GM19452 (cell line): Measurements from ENCODE around the gene GLB1L2.
"Not testable (repeated sequence)": the region's sequence is repeated elsewhere in the genome, so short reads cannot be mapped to it uniquely, and the experiment has no call there.

Experiments
- ATAC-seq: cut with Tn5 transposase; IDR thresholded peaks from one replicate; pipeline ENCODE4 v1.9.1; 2021; ENCODE audit not compliant: unreplicated experiment

Gene GLB1L2

GRCh38 chr11:134321373-134321772 lies 10.4 kb upstream of the GLB1L2 start:
- not testable (repeated sequence) for ATAC-seq

- ATAC-seq = no peak
Observed at GRCh38 chr11:134322553-134322952, 9.2 kb upstream of the GLB1L2 start.

- ATAC-seq = no peak
Observed at GRCh38 chr11:134328433-134328832, 3.4 kb upstream of the GLB1L2 start.

- no peak for ATAC-seq
Observed at GRCh38 chr11:134330611-134331353, 1.0 kb upstream of the GLB1L2 start.

GRCh38 chr11:134332189-134332631 lies 422 bp downstream of the GLB1L2 start:
- ATAC-seq = no peak

GRCh38 chr11:134332782-134333181 lies 994 bp downstream of the GLB1L2 start:
- ATAC-seq = no peak

GRCh38 chr11:134333312-134333711 lies 1.5 kb downstream of the GLB1L2 start:
- ATAC-seq = no peak

GRCh38 chr11:134333946-134334345 lies 2.2 kb downstream of the GLB1L2 start:
- no peak for ATAC-seq

- ATAC-seq = no peak
Observed at GRCh38 chr11:134334796-134335571, 3.2 kb downstream of the GLB1L2 start.

- no peak for ATAC-seq
Observed at GRCh38 chr11:134337051-134337450, 5.3 kb downstream of the GLB1L2 start.

- ATAC-seq = no peak
Observed at GRCh38 chr11:134338068-134338467, 6.3 kb downstream of the GLB1L2 start.

- no peak for ATAC-seq
Observed at GRCh38 chr11:134338654-134339053, 6.9 kb downstream of the GLB1L2 start.

- ATAC-seq = no peak
Observed at GRCh38 chr11:134339756-134340155, 8.0 kb downstream of the GLB1L2 start.

GRCh38 chr11:134340354-134340964 lies 8.7 kb downstream of the GLB1L2 start:
- no peak for ATAC-seq

- no peak for ATAC-seq
Observed at GRCh38 chr11:134341805-134342571, 10.2 kb downstream of the GLB1L2 start.

GRCh38 chr11:134342572-134343340 lies 11.0 kb downstream of the GLB1L2 start:
- ATAC-seq = no peak

- no peak for ATAC-seq
Observed at GRCh38 chr11:134343646-134344045, 11.9 kb downstream of the GLB1L2 start.

GRCh38 chr11:134344497-134345236 lies 12.9 kb downstream of the GLB1L2 start:
- ATAC-seq = not testable (repeated sequence)

- ATAC-seq = no peak
Observed at GRCh38 chr11:134345237-134345550, 13.4 kb downstream of the GLB1L2 start.
